ENCODE data around the gene COG5. TPM values are rescaled to one million over a fixed set of nuclear protein-coding genes. Genes with fewer than 3 reads are reported as not detected.
A peak's percentile ranks its signal among the peaks of the same experiment; 100 is the strongest.

The COG5 gene
- total and polyA plus RNA-seq, 9 of the 15 experiments (the other 6 are each of a cell fraction or from before 2014, with no cell fraction given): 15.3 to 75.1 (median 56.4) TPM

DNA sequence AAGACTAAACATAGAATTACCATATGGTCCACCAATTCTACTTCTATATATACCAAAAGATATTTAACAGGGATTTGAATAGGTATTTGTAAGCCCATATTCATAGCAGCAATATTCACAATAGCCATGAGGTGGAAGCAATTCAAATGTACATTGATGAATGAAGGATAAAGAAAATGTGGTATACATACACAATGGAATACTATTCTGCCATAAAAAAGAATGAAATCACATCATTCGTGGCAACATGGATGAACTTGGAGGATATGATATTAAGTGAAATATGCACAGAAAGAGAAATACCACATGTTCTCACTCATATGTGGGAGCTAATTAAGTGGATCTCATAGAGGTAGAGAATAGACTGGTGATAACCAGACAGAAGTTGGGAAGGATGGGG is 128.0 kb downstream of the COG5 start:
- no peaks in the 10 kb centered on the region for H3K79me2 ChIP-seq (ENCODE audit: control insufficient read depth, insufficient read depth, low read length)
- no peak overlapping the region for H3K4me2 ChIP-seq (ENCODE audit: insufficient read depth, low read length)
- intact Hi-C loops (cut with micrococcal nuclease): no loop called here
- H2AFZ ChIP-seq (ENCODE audit: low read depth, low read length): no peak overlapping the region
- peak; percentile 50 for TF ChIP-seq ZNF146 (CRISPR knock-in tag; IDR thresholded peaks at IDR 0.05; ENCODE audit: unreplicated experiment)
- TF ChIP-seq SMARCA5 (IDR thresholded peaks at IDR 0.05): 0 out of 2 replicates have a peak, but pooled peaks have one; percentile 18
- TF ChIP-seq, protein P1, sequence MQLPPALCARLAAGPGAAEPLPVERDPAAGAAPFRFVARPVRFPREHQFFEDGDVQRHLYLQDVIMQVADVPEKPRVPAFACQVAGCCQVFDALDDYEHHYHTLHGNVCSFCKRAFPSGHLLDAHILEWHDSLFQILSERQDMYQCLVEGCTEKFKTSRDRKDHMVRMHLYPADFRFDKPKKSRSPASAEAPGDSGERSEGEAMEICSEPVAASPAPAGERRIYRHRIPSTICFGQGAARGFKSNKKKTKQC (CRISPR knock-in tag; IDR thresholded peaks at IDR 0.05): no peak
- TF ChIP-seq ESRRA (IDR thresholded peaks at IDR 0.05; ENCODE audit: borderline replicate concordance, low read depth): no peak
- DNase-seq (ENCODE audit: extremely low read depth in 1 of 4, low spot score in 3 of 4): no peak
- H3K9ac ChIP-seq (ENCODE audit: insufficient read depth in 1 of 2, low read depth in 2 of 2, low read length in 2 of 2): no peak overlapping the region
- no peak overlapping the region for H3K27ac ChIP-seq (ENCODE audit: extremely low read depth, low read depth, low read length)
- no peak for FAIRE-seq
- H4K20me1 ChIP-seq (replicated peaks; ENCODE audit: control insufficient read depth, insufficient read depth, low read length): no peaks in the 10 kb centered on the region
- no peaks in the 10 kb centered on the region for H3K4me1 ChIP-seq (replicated peaks in 1 of 2; ENCODE audit: control insufficient read depth in 2 of 2, insufficient read depth in 2 of 2, low read length in 2 of 2)
- H3K9me3 ChIP-seq (replicated peaks; ENCODE audit: control insufficient read depth, insufficient read depth, low read depth, low read length): no peaks in the 10 kb centered on the region
- no peak for ATAC-seq
- BruUV-seq (replicated peaks): no TSS peak
- ChIA-PET POLR2A (interaction anchor here (1.1 kb wide), 1 partner anchor 10 kb away, joined by 5 read pairs; no protein-coding TSS in a partner anchor), CTCF (ENCODE audit: low intra/inter-chr PET ratio) (no interaction called here)
- H3K36me3 ChIP-seq (ENCODE audit: control insufficient read depth, insufficient read depth, low read length): no peaks in the 10 kb centered on the region; the same call in 2 of the 3 replicates
- no peak overlapping the region for H3K4me3 ChIP-seq
- in situ Hi-C loops (cut with MboI): no loop called here
- H3K9me1 ChIP-seq (ENCODE audit: control insufficient read depth, insufficient read depth, low read length): no peaks in the 10 kb centered on the region
- no peaks in the 10 kb centered on the region for H3K27me3 ChIP-seq (ENCODE audit: control insufficient read depth in 2 of 2, insufficient read depth in 2 of 2, low read length in 2 of 2)
- 71% methylated on average over 1 of the region's 1 CpG for WGBS (ENCODE audit: insufficient coverage, low coverage, missing lambda C conversion rate)

DNA sequence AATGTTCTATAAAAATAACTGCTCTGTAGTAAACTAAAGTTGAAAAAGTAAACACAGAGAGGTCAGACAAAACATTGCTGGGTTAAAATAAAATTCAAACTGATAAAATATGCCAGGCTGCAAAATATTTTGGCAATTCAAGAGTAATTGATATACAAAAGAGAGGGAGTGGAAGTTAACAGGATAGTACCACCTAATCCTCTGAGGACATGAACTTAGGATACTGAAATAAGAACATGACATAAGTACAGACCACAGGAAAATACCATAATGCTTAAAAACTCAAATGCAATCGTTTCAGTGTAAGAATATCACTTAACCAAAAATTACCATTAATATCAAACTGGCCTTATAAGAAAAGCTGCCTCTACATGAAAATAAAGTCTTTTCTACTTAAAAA is 131.5 kb downstream of the COG5 start:
- DNase-seq (ENCODE audit: extremely low read depth in 1 of 4, low spot score in 3 of 4) (no peak), FAIRE-seq (no peak), ATAC-seq (no peak)
- Histone ChIP-seq H2AFZ (ENCODE audit: low read depth, low read length) (no peak overlapping the region), H3K27ac (ENCODE audit: extremely low read depth, low read depth, low read length) (no peak overlapping the region), H3K9me3 (replicated peaks; ENCODE audit: control insufficient read depth, insufficient read depth, low read depth, low read length) (no peaks in the 10 kb centered on the region), H3K36me3 (ENCODE audit: control insufficient read depth, insufficient read depth, low read length) (no peaks in the 10 kb centered on the region; the same call in 2 of the 3 replicates), H3K4me3 (no peak overlapping the region), H4K20me1 (replicated peaks; ENCODE audit: control insufficient read depth, insufficient read depth, low read length) (no peaks in the 10 kb centered on the region), H3K4me2 (ENCODE audit: insufficient read depth, low read length) (no peak overlapping the region), H3K79me2 (ENCODE audit: control insufficient read depth, insufficient read depth, low read length) (no peaks in the 10 kb centered on the region), H3K27me3 (ENCODE audit: control insufficient read depth in 2 of 2, insufficient read depth in 2 of 2, low read length in 2 of 2) (no peaks in the 10 kb centered on the region), H3K4me1 (replicated peaks in 1 of 2; ENCODE audit: control insufficient read depth in 2 of 2, insufficient read depth in 2 of 2, low read length in 2 of 2) (peaks cover 0 to 3% of the 10 kb centered on the region in 2 experiments; a peak in 1 of 5 replicates), H3K9ac (ENCODE audit: insufficient read depth in 1 of 2, low read depth in 2 of 2, low read length in 2 of 2) (no peak overlapping the region), H3K9me1 (ENCODE audit: control insufficient read depth, insufficient read depth, low read length) (no peaks in the 10 kb centered on the region)
- TF ChIP-seq C11orf30 (IDR thresholded peaks at IDR 0.05; ENCODE audit: low read depth): 0 out of 2 replicates have a peak, but pooled peaks have one; percentile 14
- TF ChIP-seq ZNF436 (CRISPR knock-in tag; IDR thresholded peaks at IDR 0.05): no peak
- TF ChIP-seq ARID1B (IDR thresholded peaks at IDR 0.05): no peak
- intact Hi-C loops (cut with micrococcal nuclease): no loop called here
- BruUV-seq (replicated peaks): no TSS peak
- ChIA-PET POLR2A (no interaction called here), CTCF (ENCODE audit: low intra/inter-chr PET ratio) (no interaction called here)
- in situ Hi-C loops (cut with MboI): no loop called here
- 67% methylated on average over 1 of the region's 1 CpG for WGBS (ENCODE audit: insufficient coverage, low coverage, missing lambda C conversion rate)
